ENCODE measurements around the gene R3HDM4. TPM values are rescaled to one million over a fixed set of nuclear protein-coding genes. Genes with fewer than 3 reads are reported as not detected.

R3HDM4 gene
- total and polyA plus RNA-seq, 9 of the 15 experiments (the other 6 are each of a cell fraction or from before 2014, with no cell fraction given), result 3.2 to 154 (median 59.0) TPM

DNA sequence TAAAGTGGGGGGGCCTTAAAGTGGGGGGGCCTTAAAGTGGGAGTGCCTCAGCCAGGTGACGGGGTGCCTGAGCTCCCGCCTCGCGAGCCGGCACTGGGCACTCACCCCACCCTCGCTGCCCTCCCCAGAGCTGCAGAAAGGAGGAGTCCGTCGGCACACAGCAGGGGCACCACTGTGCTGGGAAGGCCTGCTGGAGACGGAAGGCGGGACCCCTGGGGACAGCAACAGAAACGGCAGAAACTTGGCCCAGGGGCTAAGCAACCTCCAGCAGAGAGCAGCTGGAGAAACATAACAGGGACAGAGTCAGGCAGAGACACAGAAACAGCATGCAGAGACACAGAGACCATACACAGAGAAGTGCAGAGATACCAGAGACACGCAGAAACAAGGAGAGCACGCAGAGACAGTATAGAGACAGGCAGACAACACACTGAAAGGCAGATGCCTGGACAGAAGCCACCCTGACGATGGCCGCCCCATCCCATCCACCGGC lies 45.7 kb downstream of the R3HDM4 start (continued):
- TF ChIP-seq CUX1 (CRISPR knock-in tag; IDR thresholded peaks at IDR 0.05), result no peak
- no peak for TF ChIP-seq ZNF785 (CRISPR knock-in tag; IDR thresholded peaks at IDR 0.05)
- no peak for TF ChIP-seq SMC3 (conservative IDR thresholded peaks at IDR 0.05; ENCODE audit: insufficient read depth, low read depth, low read length)
- no peak for TF ChIP-seq ZBTB1 (CRISPR knock-in tag; IDR thresholded peaks at IDR 0.05; ENCODE audit: borderline replicate concordance, low read depth)
- TF ChIP-seq HMG20A (CRISPR knock-in tag; conservative IDR thresholded peaks at IDR 0.05), result no peak
- no peak for TF ChIP-seq CXXC5 (CRISPR knock-in tag; IDR thresholded peaks at IDR 0.05)
- no peak for TF ChIP-seq PTRF (tag; IDR thresholded peaks at IDR 0.05)
- no peak for TF ChIP-seq SMAD1 (IDR thresholded peaks at IDR 0.05; ENCODE audit: low read depth, low read length, partially characterized antibody)
- TF ChIP-seq DIDO1 (tag; IDR thresholded peaks at IDR 0.05; ENCODE audit: low read depth), result no peak
- TF ChIP-seq NFIX (CRISPR knock-in tag; IDR thresholded peaks at IDR 0.05; ENCODE audit: low read depth), result no peak
- TF ChIP-seq, protein P1, sequence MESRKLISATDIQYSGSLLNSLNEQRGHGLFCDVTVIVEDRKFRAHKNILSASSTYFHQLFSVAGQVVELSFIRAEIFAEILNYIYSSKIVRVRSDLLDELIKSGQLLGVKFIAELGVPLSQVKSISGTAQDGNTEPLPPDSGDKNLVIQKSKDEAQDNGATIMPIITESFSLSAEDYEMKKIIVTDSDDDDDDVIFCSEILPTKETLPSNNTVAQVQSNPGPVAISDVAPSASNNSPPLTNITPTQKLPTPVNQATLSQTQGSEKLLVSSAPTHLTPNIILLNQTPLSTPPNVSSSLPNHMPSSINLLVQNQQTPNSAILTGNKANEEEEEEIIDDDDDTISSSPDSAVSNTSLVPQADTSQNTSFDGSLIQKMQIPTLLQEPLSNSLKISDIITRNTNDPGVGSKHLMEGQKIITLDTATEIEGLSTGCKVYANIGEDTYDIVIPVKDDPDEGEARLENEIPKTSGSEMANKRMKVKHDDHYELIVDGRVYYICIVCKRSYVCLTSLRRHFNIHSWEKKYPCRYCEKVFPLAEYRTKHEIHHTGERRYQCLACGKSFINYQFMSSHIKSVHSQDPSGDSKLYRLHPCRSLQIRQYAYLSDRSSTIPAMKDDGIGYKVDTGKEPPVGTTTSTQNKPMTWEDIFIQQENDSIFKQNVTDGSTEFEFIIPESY (CRISPR knock-in tag; IDR thresholded peaks at IDR 0.05), result no peak
- no peak for TF ChIP-seq LCOR (CRISPR knock-in tag; IDR thresholded peaks at IDR 0.05)
- TF ChIP-seq ZNF740 (CRISPR knock-in tag; IDR thresholded peaks at IDR 0.05), result 0 out of 2 replicates have a peak, but pooled peaks have one; percentile 8
- TF ChIP-seq ZNF740 (tag; IDR thresholded peaks at IDR 0.05), result no peak
- TF ChIP-seq SMAD2 (IDR thresholded peaks at IDR 0.05; ENCODE audit: low read depth, low read length), result no peak
- TF ChIP-seq SUPT5H (IDR thresholded peaks at IDR 0.05), result peak; percentile 82
- TF ChIP-seq DACH1 (IDR thresholded peaks at IDR 0.05; ENCODE audit: partially characterized antibody), result no peak
- TF ChIP-seq POLR2AphosphoS2 (IDR thresholded peaks at IDR 0.05; ENCODE audit: low read length), result peak; percentile 64; the same call in 1 of the 2 replicates
- no peak for TF ChIP-seq ILF3 (IDR thresholded peaks at IDR 0.05; ENCODE audit: borderline replicate concordance)
- TF ChIP-seq POLR2B (IDR thresholded peaks at IDR 0.05; ENCODE audit: low read depth, partially characterized antibody), result peak; percentile 47

Data from K562 (cell line).